CD4-positive, alpha-beta T cell treated with Interleukin-15 for 1 hour (primary cell): ENCODE measurements around the gene CYBC1.

Experiments
- DNase-seq: peaks from one replicate; pipeline ENCODE4 v3.0.0-alpha.2; 2020

The CYBC1 gene

GRCh38 chr17:82446124-82446523, 4.4 kb downstream of the CYBC1 start:
- no peak for DNase-seq

GRCh38 chr17:82445542-82445941, 5.0 kb downstream of the CYBC1 start:
- no peak for DNase-seq

GRCh38 chr17:82444941-82445521, 5.5 kb downstream of the CYBC1 start:
- DNase-seq: no peak

- DNase-seq: no peak
Observed at GRCh38 chr17:82444284-82444893, 6.2 kb downstream of the CYBC1 start.

GRCh38 chr17:82443465-82444283, 6.9 kb downstream of the CYBC1 start:
- DNase-seq: no peak

- no peak for DNase-seq
Observed at GRCh38 chr17:82442643-82443464, 7.7 kb downstream of the CYBC1 start.

- DNase-seq: no peak
Observed at GRCh38 chr17:82441691-82442487, 8.7 kb downstream of the CYBC1 start.

- no peak for DNase-seq
Observed at GRCh38 chr17:82440991-82441627, 9.4 kb downstream of the CYBC1 start.

- no peak for DNase-seq
Observed at GRCh38 chr17:82440469-82440981, 10.0 kb downstream of the CYBC1 start.

GRCh38 chr17:82439829-82440365, 10.7 kb downstream of the CYBC1 start:
- DNase-seq: no peak

GRCh38 chr17:82439194-82439828, 11.2 kb downstream of the CYBC1 start:
- DNase-seq: no peak

GRCh38 chr17:82438401-82439193, 12.0 kb downstream of the CYBC1 start:
- DNase-seq: no peak

- no peak for DNase-seq
Observed at GRCh38 chr17:82437325-82437668, 13.3 kb downstream of the CYBC1 start.

GRCh38 chr17:82436601-82437324, 13.8 kb downstream of the CYBC1 start:
- DNase-seq: no peak

- no peak for DNase-seq
Observed at GRCh38 chr17:82435601-82436583, 14.7 kb downstream of the CYBC1 start.

- no peak for DNase-seq
Observed at GRCh38 chr17:82435103-82435502, 15.4 kb downstream of the CYBC1 start.

- DNase-seq: peak; percentile 36
Observed at GRCh38 chr17:82434216-82434565, 16.4 kb downstream of the CYBC1 start.

GRCh38 chr17:82433560-82434215, 16.9 kb downstream of the CYBC1 start:
- DNase-seq: no peak
